Measurements from ENCODE around the gene CLEC18A. TPM values are rescaled to one million over a fixed set of nuclear protein-coding genes. Genes with fewer than 3 reads are reported as not detected.

The CLEC18A gene
- total and polyA plus RNA-seq, 2 of the 4 experiments (the other 2 are of a cell fraction): under 0.01 TPM; not detected in 1

DNA sequence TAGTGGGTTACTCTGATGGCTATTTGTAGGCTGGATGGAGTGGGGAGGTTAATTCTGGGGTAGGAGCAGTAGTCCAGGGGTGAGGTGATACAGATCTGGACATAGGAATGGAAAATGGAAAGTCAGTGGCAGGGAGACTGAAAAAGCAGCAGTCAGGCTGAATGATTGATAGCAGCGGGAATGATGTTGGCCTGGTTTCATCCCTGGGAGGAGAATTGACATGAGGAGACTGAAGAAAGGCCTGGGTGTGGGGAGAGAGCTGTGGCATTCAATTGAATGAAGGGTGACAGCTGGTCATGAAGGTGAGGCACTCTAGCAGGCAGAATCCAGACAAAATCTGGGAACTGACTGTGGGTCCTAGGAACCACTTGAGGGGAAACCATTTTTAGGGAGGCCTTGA lies 34.7 kb upstream of the CLEC18A start:
- Histone ChIP-seq H4K20me1 (ENCODE audit: insufficient read depth, low read length) (no peaks in the 10 kb centered on the region), H3K14ac (replicated peaks; ENCODE audit: low read depth, low read length) (peak overlapping the region; percentile 35; the same call in 1 of the 2 replicates), H4K5ac (ENCODE audit: low read depth, low read length) (no peak overlapping the region), H3K36me3 (ENCODE audit: control insufficient read depth, insufficient read depth, low read length) (no peaks in the 10 kb centered on the region; the same call in 1 of the 2 replicates), H2AK9ac (replicated peaks; ENCODE audit: low read depth, low read length, poor library complexity) (no peak overlapping the region), H2AFZ (replicated peaks; ENCODE audit: low read length, poor library complexity) (no peak overlapping the region), H3K9me1 (ENCODE audit: insufficient read depth, low read length) (peaks cover 3% of the 10 kb centered on the region), H3K4me3 (ENCODE audit: insufficient read depth, low read depth, low read length) (no peak overlapping the region), H2BK120ac (ENCODE audit: low read depth, low read length) (peak overlapping the region; percentile 37), H3K4me2 (ENCODE audit: low read depth, low read length) (no peak overlapping the region), H3K23ac (ENCODE audit: low read depth, low read length) (no peak overlapping the region), H3K27ac (ENCODE audit: insufficient read depth, low read length) (no peak overlapping the region), H3K18ac (ENCODE audit: low read depth, low read length) (peak overlapping the region; percentile 9; the same call in 1 of the 2 replicates), H2BK5ac (ENCODE audit: low read depth, low read length, poor library complexity, severe bottlenecking) (no peak overlapping the region), H2BK20ac (ENCODE audit: low read depth, low read length) (peak overlapping the region; percentile 57), H3K27me3 (ENCODE audit: control insufficient read depth, insufficient read depth, low read length) (no peaks in the 10 kb centered on the region), H2AK5ac (ENCODE audit: low read depth, low read length) (peak overlapping the region; percentile 64), H3K4ac (ENCODE audit: low read depth, low read length) (peak overlapping the region; percentile 49; the same call in 1 of the 2 replicates), H3K56ac (ENCODE audit: extremely low read depth, insufficient read depth, low read length) (no peak overlapping the region), H3K79me1 (ENCODE audit: low read depth in 1 of 2, low read length in 2 of 2) (no peaks in the 10 kb centered on the region), H4K91ac (ENCODE audit: insufficient read depth, low read depth, low read length) (peak overlapping the region; percentile 32), H3K9me3 (ENCODE audit: control insufficient read depth, insufficient read depth, low read length) (no peaks in the 10 kb centered on the region), H3K9ac (ENCODE audit: low read depth, low read length) (no peak overlapping the region), H3K4me1 (ENCODE audit: control insufficient read depth, insufficient read depth, low read length) (peaks cover 11% of the 10 kb centered on the region), H4K8ac (ENCODE audit: low read depth in 2 of 2, low read length in 2 of 2) (peak overlapping the region in 1 of 2 experiments; percentile 21; a peak in 1 of 4 replicates), H2BK15ac (ENCODE audit: low read depth, low read length) (peak overlapping the region; percentile 96)
- no TSS peak for BruUV-seq (replicated peaks)
- DNase-seq (no peak), ATAC-seq (ENCODE audit: low read depth) (no peak)
- ChIA-PET POLR2A (ENCODE audit: unreplicated experiment) (no interaction called here), CTCF (no interaction called here)
- in situ Hi-C loops (cut with MboI; ENCODE audit: low sequenced_read_pairs): no loop called here
- dilution Hi-C loops (cut with HindIII; ENCODE audit: low sequenced_read_pairs, unreplicated experiment): no loop called here
- 100% methylated on average over 1 of the region's 1 CpG; no CpG with 5 or more reads in 1 of the 2 experiments for WGBS, 2 experiments (ENCODE audit: extremely low coverage in 2 of 2, insufficient read length in 1 of 2)
- intact Hi-C loops (cut with micrococcal nuclease): loop anchor here (5.0 kb wide), 2 partner anchors 34 to 54 kb away; no protein-coding TSS in a partner anchor
- no peak for TF ChIP-seq RCOR1 (IDR thresholded peaks at IDR 0.05; ENCODE audit: insufficient replicate concordance, low read length)
- TF ChIP-seq NFE2L2 (IDR thresholded peaks at IDR 0.05; ENCODE audit: low read depth, low read length): no peak
- no peak for TF ChIP-seq RFX5 (IDR thresholded peaks at IDR 0.05; ENCODE audit: low read depth, low read length)
- no peak for TF ChIP-seq RAD21 (IDR thresholded peaks at IDR 0.05; ENCODE audit: low read length)
- TF ChIP-seq CHD1 (IDR thresholded peaks at IDR 0.05; ENCODE audit: low read depth, low read length): no peak
- TF ChIP-seq BHLHE40 (IDR thresholded peaks at IDR 0.05; ENCODE audit: low read depth, low read length): no peak
- no peak for TF ChIP-seq MXI1 (IDR thresholded peaks at IDR 0.05; ENCODE audit: borderline replicate concordance, low read depth, low read length)
- no peak for TF ChIP-seq CEBPB (IDR thresholded peaks at IDR 0.05; ENCODE audit: low read depth, low read length)
- TF ChIP-seq SMC3 (IDR thresholded peaks at IDR 0.05; ENCODE audit: low read depth, low read length): no peak
- no peak for TF ChIP-seq MAZ (IDR thresholded peaks at IDR 0.05; ENCODE audit: borderline replicate concordance, low read depth, low read length)
- TF ChIP-seq, protein P1, sequence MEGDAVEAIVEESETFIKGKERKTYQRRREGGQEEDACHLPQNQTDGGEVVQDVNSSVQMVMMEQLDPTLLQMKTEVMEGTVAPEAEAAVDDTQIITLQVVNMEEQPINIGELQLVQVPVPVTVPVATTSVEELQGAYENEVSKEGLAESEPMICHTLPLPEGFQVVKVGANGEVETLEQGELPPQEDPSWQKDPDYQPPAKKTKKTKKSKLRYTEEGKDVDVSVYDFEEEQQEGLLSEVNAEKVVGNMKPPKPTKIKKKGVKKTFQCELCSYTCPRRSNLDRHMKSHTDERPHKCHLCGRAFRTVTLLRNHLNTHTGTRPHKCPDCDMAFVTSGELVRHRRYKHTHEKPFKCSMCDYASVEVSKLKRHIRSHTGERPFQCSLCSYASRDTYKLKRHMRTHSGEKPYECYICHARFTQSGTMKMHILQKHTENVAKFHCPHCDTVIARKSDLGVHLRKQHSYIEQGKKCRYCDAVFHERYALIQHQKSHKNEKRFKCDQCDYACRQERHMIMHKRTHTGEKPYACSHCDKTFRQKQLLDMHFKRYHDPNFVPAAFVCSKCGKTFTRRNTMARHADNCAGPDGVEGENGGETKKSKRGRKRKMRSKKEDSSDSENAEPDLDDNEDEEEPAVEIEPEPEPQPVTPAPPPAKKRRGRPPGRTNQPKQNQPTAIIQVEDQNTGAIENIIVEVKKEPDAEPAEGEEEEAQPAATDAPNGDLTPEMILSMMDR (conservative IDR thresholded peaks at IDR 0.05; ENCODE audit: low read depth, low read length): no peak
- no peak for TF ChIP-seq MAFK (IDR thresholded peaks at IDR 0.05; ENCODE audit: low read depth, low read length)
- TF ChIP-seq ELK1 (IDR thresholded peaks at IDR 0.05; ENCODE audit: borderline replicate concordance, low read depth, low read length): no peak
- no peak for TF ChIP-seq FOS (IDR thresholded peaks at IDR 0.05; ENCODE audit: low read depth, low read length)
